Mesenchymal stem cell (in vitro differentiated cells and primary cell): ENCODE data around the gene SEMA3A.

Experiments
- DNase-seq: peaks from one replicate; pipeline ENCODE4 v3.0.0-alpha.2; 2013
- H2AFZ ChIP-seq: one replicate; pipeline ENCODE4 v1.6.1; 2013; ENCODE audit warnings: low read depth, mild to moderate bottlenecking, control low read depth, inconsistent platforms, low read length, moderate library complexity
- H2AK5ac ChIP-seq: 2 replicates; pipeline ENCODE4 v1.6.1; 2013; ENCODE audit warnings: low read length, moderate library complexity, mild to moderate bottlenecking, inconsistent platforms; ENCODE audit not compliant: severe bottlenecking
- H2BK120ac ChIP-seq: one replicate; pipeline ENCODE4 v1.6.1; 2013; ENCODE audit warnings: low read depth, mild to moderate bottlenecking, inconsistent platforms, low read length, moderate library complexity
- H2BK12ac ChIP-seq, 2 experiments: one replicate each; pipeline ENCODE4 v1.6.1; 2013; ENCODE audit warnings: inconsistent platforms in 2 of 2, low read length in 2 of 2, mild to moderate bottlenecking in 2 of 2, moderate library complexity in 2 of 2, control low read depth in 1 of 2
- H2BK15ac ChIP-seq: one replicate; pipeline ENCODE4 v1.6.1; 2013; ENCODE audit warnings: mild to moderate bottlenecking, low read depth, inconsistent platforms; ENCODE audit not compliant: poor library complexity, severe bottlenecking
- H2BK5ac ChIP-seq: 2 replicates; pipeline ENCODE4 v1.6.1; 2013; ENCODE audit warnings: low read depth, mild to moderate bottlenecking, low read length, control low read depth, inconsistent platforms; ENCODE audit not compliant: poor library complexity, severe bottlenecking
- H3K14ac ChIP-seq, 2 experiments: one replicate each; pipeline ENCODE4 v1.6.1; 2013; ENCODE audit warnings: inconsistent platforms in 2 of 2, low read length in 2 of 2, control low read depth in 1 of 2, mild to moderate bottlenecking in 1 of 2, moderate library complexity in 1 of 2
- H3K18ac ChIP-seq, 2 experiments: one replicate each; pipeline ENCODE4 v1.6.1; 2013; ENCODE audit warnings: inconsistent platforms in 2 of 2, low read length in 2 of 2, control low read depth in 1 of 2, low read depth in 1 of 2, mild to moderate bottlenecking in 1 of 2
- H3K23ac ChIP-seq, 2 experiments: one replicate each; pipeline ENCODE4 v1.6.1; 2013; ENCODE audit warnings: inconsistent platforms in 2 of 2, low read length in 2 of 2, mild to moderate bottlenecking in 2 of 2, moderate library complexity in 2 of 2, control low read depth in 1 of 2
- H3K27ac ChIP-seq: 2 replicates; pipeline ENCODE4 v1.5.1; 2013; ENCODE audit warnings: mild to moderate bottlenecking, moderate library complexity, low read length, control low read depth, inconsistent platforms; ENCODE audit not compliant: poor library complexity, severe bottlenecking
- H3K27me3 ChIP-seq, 2 experiments: 2 replicates each; pipeline versions ENCODE4 v1.6.1 to v1.7.0; 2013; ENCODE audit warnings: low read length in 2 of 2, mild to moderate bottlenecking in 2 of 2, moderate library complexity in 2 of 2, control low read depth in 1 of 2, inconsistent platforms in 1 of 2; ENCODE audit not compliant: control insufficient read depth in 1 of 2, insufficient read depth in 1 of 2
- H3K36me3 ChIP-seq, 2 experiments: 2 replicates each; pipeline versions ENCODE4 v1.6.1 to v1.7.0; 2013; ENCODE audit warnings: low read length in 2 of 2, control low read depth in 1 of 2, inconsistent platforms in 1 of 2, low read depth in 1 of 2, mild to moderate bottlenecking in 1 of 2; ENCODE audit not compliant: insufficient read depth in 2 of 2, control insufficient read depth in 1 of 2
- H3K4ac ChIP-seq, 2 experiments: one replicate each; pipeline ENCODE4 v1.6.1; 2013; ENCODE audit warnings: inconsistent platforms in 2 of 2, low read length in 2 of 2, mild to moderate bottlenecking in 2 of 2, moderate library complexity in 2 of 2, control low read depth in 1 of 2, low read depth in 1 of 2
- H3K4me1 ChIP-seq: 2 replicates; pipeline ENCODE4 v1.6.1; 2013; ENCODE audit warnings: low read depth, low read length, control low read depth; ENCODE audit not compliant: control insufficient read depth, insufficient read depth
- H3K4me2 ChIP-seq: 2 replicates; pipeline ENCODE4 v1.6.1; 2013; ENCODE audit warnings: low read length, mild to moderate bottlenecking, inconsistent platforms; ENCODE audit not compliant: poor library complexity, severe bottlenecking
- H3K4me3 ChIP-seq, 2 experiments: 2 replicates each; pipeline versions ENCODE4 v1.5.1 to v1.7.0; 2013; ENCODE audit warnings: low read length in 2 of 2, mild to moderate bottlenecking in 2 of 2, control low read depth in 1 of 2, low read depth in 1 of 2; ENCODE audit not compliant: insufficient read depth in 1 of 2
- H3K79me1 ChIP-seq: replicated peaks from 2 replicates; pipeline ENCODE4 v1.6.1; 2013; ENCODE audit warnings: mild to moderate bottlenecking, control low read depth, low read length, inconsistent platforms; ENCODE audit not compliant: poor library complexity, severe bottlenecking
- H3K9ac ChIP-seq: 2 replicates; pipeline ENCODE4 v1.7.0; 2013; ENCODE audit warnings: mild to moderate bottlenecking, low read length, moderate library complexity
- H3K9me3 ChIP-seq: 2 replicates; pipeline ENCODE4 v1.7.0; 2013; ENCODE audit warnings: mild to moderate bottlenecking, low read length; ENCODE audit not compliant: control insufficient read depth
- H4K8ac ChIP-seq: one replicate; pipeline ENCODE4 v1.6.1; 2013; ENCODE audit warnings: inconsistent platforms, mild to moderate bottlenecking, low read length, moderate library complexity
- H4K91ac ChIP-seq: one replicate; pipeline ENCODE4 v1.6.1; 2013; ENCODE audit warnings: mild to moderate bottlenecking, low read length, inconsistent platforms
- WGBS: methylation state at CpG from one replicate; pipeline ENCODE4 v1.1.7; 2013; ENCODE audit warnings: mixed read lengths; 5-methylcytosine and 5-hydroxymethylcytosine counted together

Gene SEMA3A

DNA sequence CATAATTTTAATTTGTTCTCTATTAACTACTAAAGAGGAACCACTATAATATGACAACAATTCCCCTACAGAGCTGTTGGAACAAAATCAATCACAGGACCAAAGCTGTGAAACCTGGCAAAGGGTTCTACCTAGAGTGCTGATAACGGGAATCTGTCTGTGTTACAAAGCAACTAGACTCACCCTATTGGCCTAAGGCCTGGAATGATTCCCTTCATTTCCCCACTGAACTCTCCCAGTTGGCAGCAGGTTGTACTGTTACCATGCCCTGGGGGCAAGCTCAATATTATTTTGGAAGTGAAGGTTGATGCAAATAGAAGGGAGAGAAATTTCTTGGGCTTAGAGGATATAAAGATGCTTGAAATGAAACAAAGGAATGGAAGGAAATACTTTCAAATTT is 81.8 kb downstream of the SEMA3A start:
- Histone ChIP-seq H3K4me3 (peak overlapping the region in 1 of 2 experiments; percentile 34), H2BK5ac (no peak overlapping the region), H2BK120ac (no peak overlapping the region), H3K4me1 (no peaks in the 10 kb centered on the region), H3K4ac (peak overlapping the region in 1 of 2 experiments; percentile 51), H3K27ac (no peak overlapping the region), H4K8ac (no peak overlapping the region), H2BK12ac (peak overlapping the region in 1 of 2 experiments; percentile 29), H3K18ac (peak overlapping the region in 1 of 2 experiments; percentile 43), H2AFZ (no peak overlapping the region), H2BK15ac (no peak overlapping the region), H3K79me1 (peaks cover 11% of the 10 kb centered on the region), H3K27me3 (no peaks in the 10 kb centered on the region), H3K36me3 (no peaks in the 10 kb centered on the region), H3K9me3 (no peaks in the 10 kb centered on the region), H3K4me2 (no peak overlapping the region), H4K91ac (no peak overlapping the region), H3K9ac (no peak overlapping the region), H3K23ac (no peak overlapping the region), H2AK5ac (peak overlapping the region; percentile 57), H3K14ac (no peak overlapping the region)
- DNase-seq, result no peak
- WGBS, result 89% methylated on average over 1 of the region's 1 CpG

GRCh38 chr7:84111842-84112241 is 82.7 kb downstream of the SEMA3A start:
- H3K27me3 ChIP-seq, result no peaks in the 10 kb centered on the region
- no peak overlapping the region for H4K91ac ChIP-seq
- H3K4me1 ChIP-seq, result no peaks in the 10 kb centered on the region
- no peak overlapping the region for H2BK5ac ChIP-seq
- no peak overlapping the region for H2AK5ac ChIP-seq
- no peaks in the 10 kb centered on the region for H3K9me3 ChIP-seq
- H3K4ac ChIP-seq, result no peak overlapping the region
- peaks cover 8% of the 10 kb centered on the region for H3K79me1 ChIP-seq
- H2BK15ac ChIP-seq, result no peak overlapping the region
- H3K4me2 ChIP-seq, result no peak overlapping the region
- H2BK120ac ChIP-seq, result no peak overlapping the region
- H2BK12ac ChIP-seq, result no peak overlapping the region
- H3K14ac ChIP-seq, result no peak overlapping the region
- no peak overlapping the region for H3K27ac ChIP-seq
- H3K9ac ChIP-seq, result no peak overlapping the region
- no peak overlapping the region for H2AFZ ChIP-seq
- peak overlapping the region in 1 of 2 experiments; percentile 54 for H3K18ac ChIP-seq
- H4K8ac ChIP-seq, result no peak overlapping the region
- H3K4me3 ChIP-seq, result no peak overlapping the region
- H3K36me3 ChIP-seq, result no peaks in the 10 kb centered on the region
- no peak overlapping the region for H3K23ac ChIP-seq
- DNase-seq, result no peak

- no peak overlapping the region for H3K27ac ChIP-seq
- no peak overlapping the region for H3K14ac ChIP-seq
- H2BK5ac ChIP-seq, result no peak overlapping the region
- H3K4me1 ChIP-seq, result no peaks in the 10 kb centered on the region
- no peak overlapping the region for H3K4ac ChIP-seq
- no peak for DNase-seq
- 89% methylated on average over 3 of the region's 3 CpGs for WGBS
- H3K18ac ChIP-seq, result no peak overlapping the region
- no peak overlapping the region for H2AFZ ChIP-seq
- no peak overlapping the region for H2BK12ac ChIP-seq
- H4K8ac ChIP-seq, result no peak overlapping the region
- H3K4me3 ChIP-seq, result no peak overlapping the region
- H2AK5ac ChIP-seq, result no peak overlapping the region
- H3K27me3 ChIP-seq, result no peaks in the 10 kb centered on the region
- H3K9me3 ChIP-seq, result no peaks in the 10 kb centered on the region
- no peaks in the 10 kb centered on the region for H3K36me3 ChIP-seq
- H3K4me2 ChIP-seq, result no peak overlapping the region
- H3K9ac ChIP-seq, result no peak overlapping the region
- no peak overlapping the region for H2BK15ac ChIP-seq
- H2BK120ac ChIP-seq, result no peak overlapping the region
- H4K91ac ChIP-seq, result no peak overlapping the region
- H3K79me1 ChIP-seq, result peaks cover 8% of the 10 kb centered on the region
- no peak overlapping the region for H3K23ac ChIP-seq
Measured at GRCh38 chr7:84110400-84110799, 84.2 kb downstream of the SEMA3A start.

DNA sequence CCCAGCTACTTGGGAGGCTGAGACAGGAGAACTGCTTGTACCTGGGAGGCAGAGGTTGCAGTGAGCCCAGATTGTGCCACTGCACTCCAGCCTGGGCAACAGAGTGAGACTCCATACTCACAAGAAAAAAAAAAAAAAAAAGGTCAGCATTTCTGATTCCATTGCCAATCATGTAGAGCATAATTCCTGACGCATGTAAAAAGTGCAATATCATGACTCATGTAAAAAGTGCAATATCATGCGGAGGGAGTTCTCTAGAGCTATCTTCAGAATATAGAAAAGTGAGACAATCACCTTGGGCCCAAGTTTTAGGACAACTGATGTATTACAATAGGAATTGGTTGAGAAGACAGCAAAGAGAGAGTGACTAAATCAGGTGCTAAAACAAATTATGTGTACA is 85.8 kb downstream of the SEMA3A start:
- WGBS, result 50% methylated on average over 2 of the region's 2 CpGs
- no peak overlapping the region for H3K4ac ChIP-seq
- no peak overlapping the region for H2BK120ac ChIP-seq

More for the DNA sequence above, 85.8 kb downstream of the SEMA3A start:
- no peak overlapping the region for H3K23ac ChIP-seq
- H3K4me1 ChIP-seq, result no peaks in the 10 kb centered on the region
- H2BK15ac ChIP-seq, result no peak overlapping the region
- H3K9me3 ChIP-seq, result no peaks in the 10 kb centered on the region
- DNase-seq, result no peak
- H3K4me3 ChIP-seq, result no peak overlapping the region
- no peak overlapping the region for H3K14ac ChIP-seq
- no peaks in the 10 kb centered on the region for H3K36me3 ChIP-seq
- no peak overlapping the region for H2AFZ ChIP-seq
- no peaks in the 10 kb centered on the region for H3K27me3 ChIP-seq
- peaks cover 8% of the 10 kb centered on the region for H3K79me1 ChIP-seq
- H4K8ac ChIP-seq, result no peak overlapping the region
- H2AK5ac ChIP-seq, result no peak overlapping the region
- no peak overlapping the region for H2BK5ac ChIP-seq
- no peak overlapping the region for H2BK12ac ChIP-seq
- H4K91ac ChIP-seq, result no peak overlapping the region
- no peak overlapping the region for H3K9ac ChIP-seq
- no peak overlapping the region for H3K4me2 ChIP-seq
- H3K18ac ChIP-seq, result peak overlapping the region in 1 of 2 experiments; percentile 37
- H3K27ac ChIP-seq, result no peak overlapping the region
